Measurements from ENCODE around the gene UNC79.

- no peak for TF ChIP-seq CTCF (IDR thresholded peaks at IDR 0.05)
- no peak for TF ChIP-seq POLR2AphosphoS5 (IDR thresholded peaks at IDR 0.05)
- TF ChIP-seq POLR2A (IDR thresholded peaks at IDR 0.05), result no peak
- no peak for TF ChIP-seq EP300 (IDR thresholded peaks at IDR 0.05)
Measured at GRCh38 chr14:93720981-93721483, 290.3 kb downstream of the UNC79 start.
